ENCODE results near the gene MAP2.

GRCh38 chr2:209642146-209642820 lies 218.4 kb downstream of the MAP2 start:
- TF ChIP-seq NFYB (IDR thresholded peaks at IDR 0.05; ENCODE audit: insufficient read depth, low read depth, low read length) = no peak
- TF ChIP-seq POLR2AphosphoS5 (IDR thresholded peaks at IDR 0.05; ENCODE audit: low read length) = no peak
- no peak for TF ChIP-seq KDM1A (IDR thresholded peaks at IDR 0.05; ENCODE audit: borderline replicate concordance)
- no peak for TF ChIP-seq POLR2AphosphoS2 (IDR thresholded peaks at IDR 0.05; ENCODE audit: low read depth, low read length)
- no peak for TF ChIP-seq ATF2 (IDR thresholded peaks at IDR 0.05; ENCODE audit: low read length)

All from GM12878 (cell line).